NCI-H2196 (cell line): ENCODE measurements around the gene OR11H7.
"Not testable (repeated sequence)": the region's sequence is repeated elsewhere in the genome, so short reads cannot be mapped to it uniquely, and the experiment has no call there.

Source experiments
- DNase-seq: peaks from one replicate; lab custom pipeline; 2025; ENCODE audit not compliant: unreplicated experiment; lab: John Stamatoyannopoulos, UW

Gene OR11H7

DNA sequence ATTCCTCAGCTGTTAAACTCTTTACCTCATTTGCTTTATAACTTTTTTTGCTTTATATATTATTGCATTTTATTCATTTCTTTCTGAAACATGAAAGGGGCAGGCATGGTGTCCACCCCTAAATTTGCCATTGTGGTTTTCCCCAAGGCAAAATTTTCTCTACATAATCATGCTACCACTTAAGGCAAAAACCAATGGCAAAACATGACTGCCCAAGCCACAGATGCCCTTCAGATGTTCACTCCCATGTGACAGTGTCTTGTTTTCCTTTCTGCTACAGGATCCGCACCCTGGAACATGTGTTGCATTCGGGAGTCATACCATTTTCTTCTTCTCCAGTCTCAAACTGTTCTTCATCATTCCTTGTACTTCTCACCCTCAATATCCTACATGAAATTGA is 48.6 kb downstream of the OR11H7 start:
- DNase-seq: no peak

DNA sequence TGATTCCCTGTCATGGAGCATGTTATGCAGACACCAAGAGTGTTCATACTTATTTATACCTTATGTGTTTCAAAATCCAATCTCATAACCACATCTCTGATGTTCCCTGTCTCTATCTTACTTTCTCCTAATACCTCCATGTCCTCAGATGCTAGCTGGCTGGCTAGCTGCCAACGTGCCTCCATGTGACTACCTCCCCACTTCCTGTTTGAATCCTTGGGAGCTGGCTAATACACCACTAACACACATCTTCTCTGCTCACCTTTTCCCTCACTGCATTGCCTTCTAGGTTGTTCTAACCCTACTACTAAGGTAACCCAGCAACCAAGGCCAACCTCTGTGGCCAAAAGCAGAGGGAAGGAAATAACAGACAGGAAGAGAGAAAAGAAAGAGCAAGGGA is 49.6 kb downstream of the OR11H7 start:
- DNase-seq: peak; percentile 2

DNA sequence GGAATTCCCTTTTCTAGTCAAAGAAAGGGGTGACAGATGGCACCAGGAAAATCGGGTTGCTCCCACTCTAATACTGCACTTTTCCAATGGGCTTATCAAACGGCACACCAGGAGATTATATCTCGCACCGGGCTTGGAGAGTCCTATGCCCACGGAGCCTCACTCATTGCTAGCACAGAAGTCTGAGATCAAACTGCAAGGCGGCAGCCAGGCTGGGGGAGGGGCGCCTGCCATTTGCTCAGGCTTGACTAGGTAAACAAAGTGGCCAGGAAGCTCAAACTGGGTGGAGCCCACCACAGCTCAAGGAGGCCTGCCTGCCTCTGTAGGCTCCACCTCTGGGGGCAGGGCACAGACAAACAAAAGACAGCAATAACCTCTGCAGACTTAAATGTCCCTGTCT is 51.5 kb downstream of the OR11H7 start:
- not testable (repeated sequence) for DNase-seq
